Left renal pelvis (tissue), 4 donors: Measurements from ENCODE around the gene OTOGL. TPM values are rescaled to one million over a fixed set of nuclear protein-coding genes. Genes with fewer than 3 reads are reported as not detected.
"Not testable (repeated sequence)": the region's sequence is repeated elsewhere in the genome, so short reads cannot be mapped to it uniquely, and the experiment has no call there.

Experiments used
- DNase-seq, 4 donors: peaks; one replicate each; pipeline ENCODE4 v3.0.0-alpha.2; 2013; ENCODE audit warnings: low read depth in 4 of 4, low spot score in 3 of 4
- polyA plus RNA-seq, 4 donors: library from polyadenylated mRNA; unstranded; fragments of 120-200 nt; gene quantifications; one replicate each; pipeline ENCODE4 v1.2.1, GENCODE V29; 2013; ENCODE audit not compliant: insufficient read length in 4 of 4

OTOGL gene
- polyA plus RNA-seq, 4 donors = 0.31 to 0.89 (median 0.57) TPM

DNA sequence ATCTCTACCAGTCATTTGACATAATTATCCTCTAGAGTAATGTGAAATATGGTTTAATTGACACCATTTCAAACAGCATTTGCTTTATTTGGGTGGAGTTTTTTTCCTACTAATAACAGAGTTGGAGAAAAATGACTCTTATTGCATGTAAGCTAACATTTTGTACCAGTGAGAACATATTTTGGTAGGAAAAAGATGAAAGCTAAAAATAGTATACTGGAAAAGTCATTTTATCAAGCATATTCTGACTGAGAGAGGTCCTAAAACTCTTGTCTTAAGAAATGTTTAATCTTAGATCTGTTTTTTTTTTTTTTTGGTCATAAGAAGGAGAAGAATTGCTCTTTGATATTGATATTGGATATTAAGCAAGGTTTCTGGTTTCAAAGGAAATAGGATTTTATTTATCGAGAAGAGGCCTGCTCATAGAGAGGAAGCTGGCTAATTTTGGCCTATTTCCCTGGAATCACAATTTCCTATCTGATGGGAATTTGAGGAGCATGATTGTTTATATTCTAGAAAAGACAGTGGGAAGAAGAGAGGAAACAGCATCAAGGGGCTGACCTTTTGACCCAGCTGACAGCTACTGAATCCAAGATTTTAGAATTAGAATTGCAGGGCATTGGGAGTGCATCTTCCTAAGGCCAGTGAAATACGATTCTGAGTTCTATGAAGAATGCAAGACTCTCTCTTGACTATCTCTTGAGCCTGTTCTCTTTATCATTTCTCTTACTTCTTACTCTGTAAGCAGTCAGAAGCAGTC lies 19.4 kb downstream of the OTOGL start:
- DNase-seq = no peak

GRCh38 chr12:80120994-80121393 lies 21.7 kb downstream of the OTOGL start:
- DNase-seq = no peak

GRCh38 chr12:80121661-80122060 lies 22.3 kb downstream of the OTOGL start:
- DNase-seq = no peak

DNA sequence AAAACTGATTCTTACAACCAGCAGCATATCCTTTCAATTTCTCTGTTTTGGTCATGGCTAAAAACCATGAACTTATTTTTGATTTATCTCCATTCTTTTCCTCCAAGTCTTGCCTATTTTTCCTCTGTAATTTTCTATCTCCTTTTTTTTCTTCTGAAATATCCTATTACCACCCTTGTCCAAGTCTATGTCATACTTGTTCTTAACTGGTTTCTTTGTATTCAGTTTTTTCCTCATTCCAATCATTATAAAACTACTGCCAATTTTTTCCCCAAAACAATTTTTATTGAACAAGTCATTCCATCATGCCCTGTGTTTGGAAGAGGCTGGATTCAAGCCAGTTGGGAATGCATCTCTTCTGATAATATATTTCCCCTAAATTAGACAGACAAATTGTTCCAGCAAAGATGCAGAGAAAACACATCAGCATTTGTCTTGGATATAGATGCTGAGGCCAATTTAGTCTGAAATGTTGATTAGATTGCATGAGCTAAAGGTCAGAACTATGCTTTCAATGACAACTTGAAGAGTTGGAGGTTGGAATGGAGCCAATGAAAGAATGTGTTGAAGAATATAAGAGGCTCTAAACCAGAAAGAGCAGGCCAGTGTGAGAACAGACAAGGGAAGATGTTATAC lies 30.7 kb downstream of the OTOGL start:
- no peak for DNase-seq

GRCh38 chr12:80135624-80136023 lies 36.3 kb downstream of the OTOGL start:
- DNase-seq = no peak

DNA sequence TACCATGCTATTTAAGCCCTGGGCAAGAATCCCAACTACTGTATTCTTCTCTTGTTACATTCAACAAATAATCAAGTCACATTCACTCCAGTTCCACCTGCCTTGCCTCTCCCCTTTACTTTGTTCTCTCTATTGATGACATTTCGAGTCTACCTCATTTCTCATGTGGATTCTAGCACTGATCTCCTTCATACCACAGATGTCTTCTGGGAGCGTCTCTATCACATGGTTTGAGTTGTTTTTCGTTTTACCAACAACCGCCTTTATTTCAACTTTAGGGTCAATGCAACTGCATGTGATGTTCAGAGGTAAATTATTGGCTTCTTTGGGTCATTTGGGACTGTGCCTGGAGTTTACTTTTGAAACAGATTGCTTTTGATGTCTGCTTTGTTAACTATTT lies 40.7 kb downstream of the OTOGL start:
- DNase-seq = no peak

DNA sequence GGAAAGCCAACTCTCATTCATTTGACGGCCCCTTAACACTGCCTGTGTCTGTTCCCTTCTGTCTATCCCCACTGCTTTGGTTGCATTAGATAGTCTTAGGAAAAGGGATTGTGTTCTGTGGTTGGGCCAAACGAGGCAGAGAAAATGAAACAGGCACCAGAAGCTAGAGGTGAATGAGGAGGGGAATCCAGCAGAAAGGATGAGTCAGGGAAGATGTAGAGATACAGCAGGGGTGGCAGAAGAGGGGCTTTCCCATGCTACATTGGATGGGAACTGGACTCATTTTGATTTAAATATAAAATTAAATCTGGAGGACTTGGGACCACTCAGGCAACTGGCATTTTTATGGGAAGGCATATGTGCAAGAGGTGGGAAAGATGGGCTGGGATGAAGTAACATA lies 43.3 kb downstream of the OTOGL start:
- no peak for DNase-seq

DNA sequence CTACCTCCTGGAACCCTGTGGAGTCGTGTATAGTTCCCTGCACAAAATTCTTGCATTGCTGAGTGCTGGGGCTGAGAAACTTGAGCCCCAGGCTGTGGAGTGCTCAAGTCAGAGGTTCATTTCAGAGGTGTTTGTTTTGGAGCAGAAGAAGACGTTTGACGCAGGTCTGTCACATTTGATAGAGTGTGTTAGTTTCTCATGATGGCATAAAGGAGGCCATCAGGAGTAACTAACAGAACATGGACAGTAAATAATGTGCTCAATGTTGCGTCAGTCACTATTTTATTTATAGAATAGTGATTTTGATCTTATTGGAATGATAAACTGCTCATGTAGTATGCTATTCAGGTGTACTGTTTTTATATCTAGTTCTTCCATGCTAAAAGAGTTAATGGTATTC lies 44.2 kb downstream of the OTOGL start:
- DNase-seq = no peak

DNA sequence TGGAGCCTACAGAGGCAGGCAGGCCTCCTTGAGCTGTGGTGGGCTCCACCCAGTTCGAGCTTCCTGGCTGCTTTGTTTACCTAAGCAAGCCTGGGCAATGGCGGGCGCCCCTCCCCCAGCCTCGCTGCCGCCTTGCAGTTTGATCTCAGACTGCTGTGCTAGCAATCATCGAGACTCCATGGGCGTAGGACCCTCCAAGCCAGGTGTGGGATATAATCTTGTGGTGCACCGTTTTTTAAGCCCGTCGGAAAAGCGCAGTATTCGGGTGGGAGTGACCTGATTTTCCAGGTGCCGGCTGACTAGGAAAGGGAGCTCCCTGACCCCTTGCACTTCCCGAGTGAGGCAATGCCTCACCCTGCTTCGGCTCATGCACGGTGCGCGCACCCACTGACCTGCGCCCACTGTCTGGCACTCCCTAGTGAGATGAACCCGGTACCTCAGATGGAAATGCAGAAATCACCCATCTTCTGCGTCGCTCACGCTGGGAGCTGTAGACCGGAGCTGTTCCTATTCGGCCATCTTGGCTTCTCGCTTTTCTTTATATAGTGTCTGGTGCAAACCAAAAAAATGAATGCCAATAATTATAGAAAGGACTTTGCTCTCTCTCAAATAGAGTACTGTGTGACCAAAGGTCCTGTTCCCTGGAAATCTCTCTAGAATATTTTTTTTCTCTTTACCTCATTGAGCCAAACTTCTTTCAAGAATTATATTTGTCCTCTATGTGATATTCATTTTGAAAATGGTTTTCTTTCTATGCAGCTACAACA lies 50.4 kb downstream of the OTOGL start:
- DNase-seq = not testable (repeated sequence)

DNA sequence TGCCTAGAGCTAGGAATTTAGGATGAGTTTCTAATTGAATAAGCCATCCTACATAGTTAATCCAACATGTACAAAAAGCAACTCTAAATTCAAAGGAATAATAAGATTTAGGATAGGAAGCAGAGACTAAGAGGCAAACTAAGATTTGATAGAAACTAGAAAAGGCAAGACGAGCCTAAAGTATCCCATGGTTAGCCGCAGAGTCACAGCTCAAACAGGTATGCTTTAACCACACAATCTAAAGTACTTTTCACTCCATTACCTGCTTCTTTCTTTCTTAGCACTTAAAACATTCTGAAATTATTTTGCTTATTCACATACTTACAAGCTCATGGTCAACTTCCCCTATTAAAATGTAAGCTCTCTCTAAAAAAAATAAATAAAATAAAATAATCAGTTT lies 51.8 kb downstream of the OTOGL start:
- DNase-seq = no peak

DNA sequence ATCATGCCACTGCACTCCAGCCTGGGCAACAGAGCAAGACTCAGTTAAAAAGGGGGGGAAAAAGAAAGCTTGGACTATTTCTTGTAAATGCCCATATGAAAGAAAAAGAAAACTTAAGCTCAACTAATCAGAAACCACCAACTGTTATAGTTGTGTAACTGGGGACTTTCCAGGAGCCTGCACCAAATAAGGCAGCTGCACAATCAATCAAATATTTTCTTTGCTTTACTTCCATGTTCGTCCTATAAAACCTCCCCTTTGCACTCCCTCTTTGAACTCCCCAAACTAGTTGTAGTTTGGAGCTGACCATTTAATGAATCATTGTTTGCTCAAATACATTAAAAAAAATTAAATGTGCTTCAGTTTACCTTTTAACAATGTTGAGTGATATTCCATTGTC lies 54.9 kb downstream of the OTOGL start:
- no peak for DNase-seq

- DNase-seq = no peak
Measured at GRCh38 chr12:80156306-80156705, 57.0 kb downstream of the OTOGL start.

- no peak for DNase-seq
Measured at GRCh38 chr12:80157645-80158044, 58.3 kb downstream of the OTOGL start.

GRCh38 chr12:80161612-80162011 lies 62.3 kb downstream of the OTOGL start:
- DNase-seq = no peak

- no peak for DNase-seq
Measured at GRCh38 chr12:80162177-80162576, 62.8 kb downstream of the OTOGL start.

DNA sequence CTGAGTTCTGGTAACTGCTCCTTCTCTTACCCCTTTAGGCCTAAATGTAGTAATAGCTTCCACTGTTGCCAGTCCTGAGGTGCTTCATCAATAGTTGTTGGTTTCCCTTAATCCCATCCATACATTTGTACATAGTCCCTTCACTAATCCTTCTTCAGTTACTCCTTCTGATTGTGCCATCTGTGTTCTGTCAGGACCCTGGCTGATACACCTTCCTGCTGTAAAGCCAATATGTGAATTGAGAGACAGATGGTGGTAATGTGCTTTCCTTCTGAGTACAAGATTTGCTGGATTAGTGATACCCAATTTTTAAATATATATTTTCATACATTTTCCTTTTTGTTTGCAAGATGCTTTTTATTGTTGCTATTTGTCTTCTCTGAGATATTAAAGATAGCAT lies 66.4 kb downstream of the OTOGL start:
- DNase-seq = no peak

DNA sequence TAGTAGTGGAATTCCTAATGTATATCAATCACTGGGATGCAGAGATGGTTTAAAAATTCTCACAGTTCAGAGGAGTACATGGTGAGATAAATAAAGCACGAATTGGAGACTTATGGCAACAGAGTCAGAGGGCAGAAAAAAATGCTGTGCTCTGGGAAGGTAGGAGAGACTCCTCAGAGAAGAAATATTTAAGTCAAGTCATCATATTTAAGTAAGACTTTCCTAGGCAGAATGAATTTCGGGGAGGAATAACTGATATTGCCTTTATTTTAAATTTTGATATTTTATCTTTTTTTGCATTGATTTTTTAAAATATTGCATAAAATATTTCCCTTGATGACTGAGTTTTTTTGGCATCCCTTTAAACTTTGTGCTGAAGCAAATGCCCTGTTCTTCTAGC lies 67.4 kb downstream of the OTOGL start:
- no peak for DNase-seq

DNA sequence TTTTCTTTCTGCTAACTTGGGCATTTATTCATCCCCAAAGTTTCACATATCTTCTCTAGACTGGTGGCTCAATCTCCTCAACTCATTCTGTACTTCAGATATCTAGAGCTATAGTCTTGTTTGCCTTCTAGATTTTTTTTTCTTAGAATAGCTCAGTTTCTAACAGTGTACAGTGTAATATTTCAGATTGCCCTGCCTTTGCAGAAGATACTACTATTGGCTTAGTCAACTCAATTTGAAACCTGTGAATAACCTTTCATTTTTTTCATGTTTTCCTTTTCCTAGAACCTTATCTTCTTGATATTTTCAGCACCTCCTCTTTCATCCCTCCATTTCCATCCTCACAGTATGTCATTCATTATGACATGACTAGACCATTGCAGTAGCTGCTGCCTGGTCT lies 69.6 kb downstream of the OTOGL start:
- DNase-seq = no peak

GRCh38 chr12:80170915-80171314 lies 71.6 kb downstream of the OTOGL start:
- DNase-seq = no peak

GRCh38 chr12:80173083-80173864 lies 73.9 kb downstream of the OTOGL start:
- DNase-seq = no peak
